SK-MEL-5 (cell line): ENCODE measurements around the gene PAFAH2. TPM values are rescaled to one million over a fixed set of nuclear protein-coding genes. Genes with fewer than 3 reads are reported as not detected.
"Not testable (repeated sequence)": the region's sequence is repeated elsewhere in the genome, so short reads cannot be mapped to it uniquely, and the experiment has no call there.

Experiments
- DNase-seq: peaks from one replicate; pipeline ENCODE4 v3.0.0-alpha.2; 2016; ENCODE audit warnings: low read depth, low spot score
- in situ Hi-C: cut with HindIII; loops from 2 replicates; pipeline ENCODE4 v1.10.0; 2016; ENCODE audit warnings: low sequenced_read_pairs, high pct_unique_total_duplicates, low pct_unique_long_range_greater_than_20kb
- total RNA-seq: library from RNA; depleted of rRNA; stranded (reverse); fragments of >200 nt; shearing (Covaris generic); gene quantifications from 2 replicates; pipeline ENCODE4 v1.2.3, GENCODE V29; 2014

The PAFAH2 gene
- total RNA-seq, 1 experiment from 2014 or later = 10.9 TPM

- DNase-seq = no peak
- in situ Hi-C loops = no loop called here
Measured at GRCh38 chr1:25971066-25971810, 26.6 kb downstream of the PAFAH2 start.

- DNase-seq = no peak
- in situ Hi-C loops = no loop called here
Measured at GRCh38 chr1:25967308-25967707, 30.6 kb downstream of the PAFAH2 start.

- DNase-seq = no peak
- in situ Hi-C loops = no loop called here
Measured at GRCh38 chr1:25959611-25960010, 38.3 kb downstream of the PAFAH2 start.

- in situ Hi-C loops = no loop called here
- no peak for DNase-seq
Measured at GRCh38 chr1:25958465-25958864, 39.4 kb downstream of the PAFAH2 start.

- in situ Hi-C loops = no loop called here
Measured at GRCh38 chr1:25955553-25955952, 42.3 kb downstream of the PAFAH2 start.

GRCh38 chr1:25954282-25954938 lies 43.5 kb downstream of the PAFAH2 start:
- no peak for DNase-seq
- in situ Hi-C loops = no loop called here

More at GRCh38 chr1:25955553-25955952, 42.3 kb downstream of the PAFAH2 start:
- no peak for DNase-seq

- DNase-seq = no peak
- in situ Hi-C loops = no loop called here
Measured at GRCh38 chr1:25952841-25953401, 44.9 kb downstream of the PAFAH2 start.

GRCh38 chr1:25948641-25949040 lies 49.2 kb downstream of the PAFAH2 start:
- DNase-seq = no peak
- in situ Hi-C loops = no loop called here

- in situ Hi-C loops = no loop called here
- no peak for DNase-seq
Measured at GRCh38 chr1:25947027-25947426, 50.8 kb downstream of the PAFAH2 start.

GRCh38 chr1:25945761-25946160 lies 52.1 kb downstream of the PAFAH2 start:
- in situ Hi-C loops = no loop called here
- DNase-seq = no peak

- DNase-seq = no peak
- in situ Hi-C loops = no loop called here
Measured at GRCh38 chr1:25944986-25945385, 52.9 kb downstream of the PAFAH2 start.

- DNase-seq, in situ Hi-C loops: not testable (repeated sequence)
Measured at GRCh38 chr1:25943511-25943910, 54.4 kb downstream of the PAFAH2 start.

GRCh38 chr1:25936947-25937346 lies 60.9 kb downstream of the PAFAH2 start:
- no peak for DNase-seq
- in situ Hi-C loops = no loop called here

- DNase-seq = peak; percentile 38
- in situ Hi-C loops = no loop called here
Measured at GRCh38 chr1:25933479-25934365, 64.1 kb downstream of the PAFAH2 start.

GRCh38 chr1:25932811-25933400 lies 65.0 kb downstream of the PAFAH2 start:
- in situ Hi-C loops, DNase-seq: not testable (repeated sequence)

GRCh38 chr1:25932321-25932720 lies 65.5 kb downstream of the PAFAH2 start:
- no peak for DNase-seq
- in situ Hi-C loops = no loop called here

GRCh38 chr1:25929016-25929415 lies 68.8 kb downstream of the PAFAH2 start:
- in situ Hi-C loops = no loop called here
- DNase-seq = no peak
